Activated naive CD4-positive, alpha-beta T cell treated with anti-CD3 and anti-CD28 coated beads, Interleukin-2, amount 10 ng/mL, durations not matched to agents 7 days and 5 days (primary cell): ENCODE results near the gene TFF2.

Experiments used
- CTCF ChIA-PET: fragments of 350-600 bp; sonication (Branson Sonifier 250); formaldehyde crosslinking; loops from one replicate; lab custom pipeline; 2021; ENCODE audit warnings: antibody characterized with exemption; lab: Charles Lee
- DNase-seq: peaks from one replicate; pipeline ENCODE4 v3.0.0-alpha.2; 2020
- H3K27ac Mint-ChIP-seq: one replicate; pipeline ENCODE4 v1.8.0; 2021; ENCODE audit warnings: mild to moderate bottlenecking, moderate library complexity, mixed read lengths
- H3K27me3 Mint-ChIP-seq: one replicate; pipeline ENCODE4 v1.8.0; 2021; ENCODE audit warnings: mild to moderate bottlenecking, mixed read lengths
- H3K36me3 Mint-ChIP-seq: one replicate; pipeline ENCODE4 v1.8.0; 2021; ENCODE audit warnings: mixed read lengths
- H3K4me1 Mint-ChIP-seq: one replicate; pipeline ENCODE4 v1.8.0; 2021; ENCODE audit warnings: mixed read lengths
- H3K4me3 Mint-ChIP-seq: one replicate; pipeline ENCODE4 v1.8.0; 2021; ENCODE audit warnings: mild to moderate bottlenecking, moderate library complexity, mixed read lengths
- H3K9me3 Mint-ChIP-seq: one replicate; pipeline ENCODE4 v1.8.0; 2021; ENCODE audit warnings: mixed read lengths

Gene TFF2

GRCh38 chr21:42377951-42378340 lies 27.2 kb upstream of the TFF2 start:
- H3K36me3 Mint-ChIP-seq, result peaks cover 10% of the 10 kb centered on the region
- H3K9me3 Mint-ChIP-seq, result peaks cover 15% of the 10 kb centered on the region
- peaks cover 19% of the 10 kb centered on the region for H3K4me1 Mint-ChIP-seq
- H3K4me3 Mint-ChIP-seq, result no peak overlapping the region
- CTCF ChIA-PET, result interaction anchor here (0.9 to 1.4 kb wide), 3 partner anchors 36 to 233 kb away, joined by 3 to 4 read pairs (median 3); no protein-coding TSS in a partner anchor
- H3K27ac Mint-ChIP-seq, result peak overlapping the region; percentile 71
- no peak for DNase-seq
- H3K27me3 Mint-ChIP-seq, result peaks cover 34% of the 10 kb centered on the region

GRCh38 chr21:42377211-42377950 lies 26.6 kb upstream of the TFF2 start:
- peaks cover 7% of the 10 kb centered on the region for H3K36me3 Mint-ChIP-seq
- H3K27ac Mint-ChIP-seq, result no peak overlapping the region
- H3K4me1 Mint-ChIP-seq, result peaks cover 17% of the 10 kb centered on the region
- CTCF ChIA-PET, result interaction anchor here (0.9 to 1.4 kb wide), 3 partner anchors 35 to 232 kb away, joined by 3 to 4 read pairs (median 3); no protein-coding TSS in a partner anchor
- DNase-seq, result no peak
- H3K4me3 Mint-ChIP-seq, result no peak overlapping the region
- H3K9me3 Mint-ChIP-seq, result peaks cover 10% of the 10 kb centered on the region
- H3K27me3 Mint-ChIP-seq, result peaks cover 40% of the 10 kb centered on the region

GRCh38 chr21:42376338-42376982 lies 25.7 kb upstream of the TFF2 start:
- no peak overlapping the region for H3K4me3 Mint-ChIP-seq
- peaks cover 13% of the 10 kb centered on the region for H3K4me1 Mint-ChIP-seq
- peaks cover 1% of the 10 kb centered on the region for H3K36me3 Mint-ChIP-seq
- no peak overlapping the region for H3K27ac Mint-ChIP-seq
- peaks cover 40% of the 10 kb centered on the region for H3K27me3 Mint-ChIP-seq
- no peak for DNase-seq
- CTCF ChIA-PET, result no interaction called here
- H3K9me3 Mint-ChIP-seq, result peaks cover 1% of the 10 kb centered on the region

DNA sequence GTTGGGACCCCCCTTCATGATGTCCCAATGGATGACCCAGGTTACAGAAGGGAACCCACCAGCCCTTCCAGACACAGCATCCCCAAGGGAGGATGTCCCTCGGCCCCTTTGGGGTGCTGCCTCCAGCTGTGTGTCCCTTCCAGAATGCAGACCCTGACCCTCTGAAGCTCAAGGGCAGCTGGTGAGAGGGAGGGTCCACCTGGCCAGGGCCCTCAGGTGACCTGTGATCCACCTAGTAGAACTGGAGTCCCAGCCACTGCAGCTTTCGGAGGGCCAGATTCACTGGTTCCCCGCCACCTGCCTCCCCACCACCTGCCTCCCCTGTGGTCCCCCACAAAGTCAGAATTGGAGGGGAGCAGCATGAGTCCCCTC lies 25.2 kb upstream of the TFF2 start:
- peaks cover 12% of the 10 kb centered on the region for H3K4me1 Mint-ChIP-seq
- H3K36me3 Mint-ChIP-seq, result no peaks in the 10 kb centered on the region

DNA sequence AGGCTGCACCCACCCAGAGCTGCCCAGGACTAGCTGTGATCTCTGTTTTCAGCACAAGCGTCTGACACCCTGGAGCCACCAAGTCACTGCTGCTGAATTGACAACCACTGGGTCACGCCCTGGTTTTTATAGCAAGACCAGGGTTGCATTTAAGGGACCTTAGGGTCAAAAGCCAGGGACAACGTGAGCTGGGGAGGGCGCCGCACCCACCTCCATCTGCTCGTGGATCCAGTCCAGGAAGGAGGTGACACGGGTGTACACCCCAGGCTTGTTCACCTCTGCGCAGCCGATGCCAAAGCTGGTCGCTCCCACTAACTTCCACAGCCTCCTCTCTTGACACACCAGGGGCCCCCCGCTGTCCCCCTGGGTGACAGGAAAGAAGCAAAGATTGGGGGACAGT lies 24.7 kb upstream of the TFF2 start:
- H3K27me3 Mint-ChIP-seq, result peaks cover 43% of the 10 kb centered on the region
- H3K9me3 Mint-ChIP-seq, result no peaks in the 10 kb centered on the region
- no peak for DNase-seq
- peaks cover 12% of the 10 kb centered on the region for H3K4me1 Mint-ChIP-seq
- CTCF ChIA-PET, result interaction anchor here (1.0 kb wide), 1 partner anchor 19 kb away, joined by 3 read pairs; no protein-coding TSS in a partner anchor
- no peaks in the 10 kb centered on the region for H3K36me3 Mint-ChIP-seq
- no peak overlapping the region for H3K27ac Mint-ChIP-seq
- H3K4me3 Mint-ChIP-seq, result no peak overlapping the region

More for the DNA sequence above, 25.2 kb upstream of the TFF2 start:
- no peak for DNase-seq
- Mint-ChIP-seq H3K27me3 (peaks cover 43% of the 10 kb centered on the region), H3K4me3 (no peak overlapping the region), H3K9me3 (no peaks in the 10 kb centered on the region), H3K27ac (no peak overlapping the region)
- CTCF ChIA-PET, result interaction anchor here (1.0 kb wide), 1 partner anchor 19 kb away, joined by 3 read pairs; no protein-coding TSS in a partner anchor

DNA sequence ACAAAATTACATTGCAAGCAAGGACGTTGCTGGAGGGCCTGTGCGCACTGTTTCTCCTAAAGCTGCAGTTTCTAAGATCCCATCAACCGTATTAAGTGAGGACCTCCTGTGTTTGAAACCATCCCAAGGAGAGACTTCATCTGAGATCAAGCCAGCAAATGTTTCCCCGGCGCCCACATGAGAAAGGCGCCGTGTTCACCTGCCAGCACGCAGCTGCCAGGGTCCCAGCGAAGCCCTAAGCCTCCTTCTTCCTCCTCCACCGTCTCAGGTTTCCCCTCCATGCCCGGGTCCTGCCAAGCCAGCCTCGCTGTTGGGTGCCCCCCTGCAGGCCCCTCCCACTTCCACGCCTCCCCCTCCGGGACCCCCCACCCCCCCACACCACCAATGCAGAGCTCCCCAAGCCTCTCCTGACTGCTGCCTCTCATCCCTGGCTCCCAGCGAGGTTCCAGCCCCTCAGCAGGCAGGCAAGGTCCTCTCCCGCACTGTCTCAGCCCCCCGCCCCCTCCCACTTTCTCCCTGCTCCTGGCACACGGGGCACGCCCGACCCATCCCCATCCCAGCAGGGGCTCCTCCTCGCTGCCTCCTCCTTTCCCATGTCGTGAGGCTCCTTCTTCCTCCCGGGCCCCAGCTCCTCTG lies 24.2 kb upstream of the TFF2 start:
- Mint-ChIP-seq H3K4me3 (no peak overlapping the region), H3K27me3 (peaks cover 46% of the 10 kb centered on the region), H3K27ac (no peak overlapping the region), H3K9me3 (no peaks in the 10 kb centered on the region), H3K4me1 (peaks cover 12% of the 10 kb centered on the region), H3K36me3 (no peaks in the 10 kb centered on the region)
- DNase-seq, result no peak
- CTCF ChIA-PET, result interaction anchor here (1.0 to 1.3 kb wide), 3 partner anchors 14 to 116 kb away, joined by 3 read pairs; no protein-coding TSS in a partner anchor

DNA sequence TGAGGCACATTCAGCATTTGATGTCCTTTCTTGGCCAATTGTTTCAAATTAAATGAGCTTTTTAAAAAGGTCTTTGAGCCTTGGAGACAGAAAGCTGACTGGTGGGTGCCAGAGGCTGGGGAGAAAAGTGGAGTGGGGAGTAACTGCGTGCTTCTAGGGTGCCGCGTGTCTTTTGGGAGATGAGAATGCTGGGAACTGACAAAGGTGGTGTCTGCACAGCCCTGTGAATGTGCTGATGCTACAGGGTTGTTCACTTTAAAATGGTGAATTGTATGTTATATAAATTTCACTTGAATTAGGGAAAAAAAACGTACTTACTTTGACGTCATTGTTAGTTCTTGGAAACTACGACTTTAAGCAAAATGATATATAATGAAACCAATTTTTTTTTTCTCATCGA lies 23.7 kb upstream of the TFF2 start:
- CTCF ChIA-PET, result interaction anchor here (1.2 to 1.3 kb wide), 2 partner anchors 13 to 115 kb away, joined by 3 read pairs; no protein-coding TSS in a partner anchor
- no peaks in the 10 kb centered on the region for H3K36me3 Mint-ChIP-seq
- H3K9me3 Mint-ChIP-seq, result no peaks in the 10 kb centered on the region
- H3K27ac Mint-ChIP-seq, result no peak overlapping the region
- H3K4me1 Mint-ChIP-seq, result peaks cover 12% of the 10 kb centered on the region
- no peak overlapping the region for H3K4me3 Mint-ChIP-seq
- DNase-seq, result no peak
- H3K27me3 Mint-ChIP-seq, result peaks cover 47% of the 10 kb centered on the region

DNA sequence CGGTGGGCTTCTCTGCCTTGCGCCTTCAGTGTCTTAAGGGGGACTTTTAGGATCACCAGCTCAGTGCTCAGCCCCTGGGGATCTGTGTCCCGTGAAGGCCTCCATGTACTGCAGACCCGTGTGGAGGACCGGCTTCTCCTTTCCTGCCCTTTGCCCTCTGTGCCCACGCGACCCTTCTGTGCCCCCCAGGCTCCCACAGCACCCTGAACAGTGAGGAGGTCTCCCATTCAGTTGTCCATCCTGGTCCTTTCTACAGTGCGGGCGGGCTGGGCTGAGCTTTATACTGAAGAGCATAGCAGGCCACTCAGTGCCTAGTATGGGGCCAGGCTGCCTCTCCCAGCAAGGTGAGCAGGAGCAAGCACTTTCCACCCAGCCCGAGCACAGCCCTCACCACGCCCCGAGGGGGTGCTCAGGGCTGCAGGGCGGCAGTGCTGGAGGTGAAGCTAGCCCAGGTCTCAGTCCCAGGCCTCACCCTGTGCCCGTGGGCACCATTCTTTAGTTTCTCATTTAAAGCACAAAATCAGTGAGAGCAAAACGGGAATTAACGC lies 23.2 kb upstream of the TFF2 start:
- CTCF ChIA-PET, result interaction anchor here (0.9 to 1.3 kb wide), 3 partner anchors 13 to 115 kb away, joined by 3 read pairs; no protein-coding TSS in a partner anchor
- no peak overlapping the region for H3K4me3 Mint-ChIP-seq
- peaks cover 12% of the 10 kb centered on the region for H3K4me1 Mint-ChIP-seq

GRCh38 chr21:42373196-42373907 lies 22.6 kb upstream of the TFF2 start:
- DNase-seq, result no peak
- Mint-ChIP-seq H3K4me1 (peaks cover 13% of the 10 kb centered on the region), H3K36me3 (no peaks in the 10 kb centered on the region), H3K27me3 (peaks cover 47% of the 10 kb centered on the region), H3K4me3 (no peak overlapping the region), H3K27ac (no peak overlapping the region), H3K9me3 (no peaks in the 10 kb centered on the region)
- CTCF ChIA-PET, result interaction anchor here (0.9 to 1.2 kb wide), 3 partner anchors 8 to 114 kb away, joined by 3 read pairs; no protein-coding TSS in a partner anchor

More for the DNA sequence above, 23.2 kb upstream of the TFF2 start:
- H3K36me3 Mint-ChIP-seq, result no peaks in the 10 kb centered on the region
- no peaks in the 10 kb centered on the region for H3K9me3 Mint-ChIP-seq
- DNase-seq, result no peak
- H3K27ac Mint-ChIP-seq, result no peak overlapping the region
- H3K27me3 Mint-ChIP-seq, result peaks cover 47% of the 10 kb centered on the region

DNA sequence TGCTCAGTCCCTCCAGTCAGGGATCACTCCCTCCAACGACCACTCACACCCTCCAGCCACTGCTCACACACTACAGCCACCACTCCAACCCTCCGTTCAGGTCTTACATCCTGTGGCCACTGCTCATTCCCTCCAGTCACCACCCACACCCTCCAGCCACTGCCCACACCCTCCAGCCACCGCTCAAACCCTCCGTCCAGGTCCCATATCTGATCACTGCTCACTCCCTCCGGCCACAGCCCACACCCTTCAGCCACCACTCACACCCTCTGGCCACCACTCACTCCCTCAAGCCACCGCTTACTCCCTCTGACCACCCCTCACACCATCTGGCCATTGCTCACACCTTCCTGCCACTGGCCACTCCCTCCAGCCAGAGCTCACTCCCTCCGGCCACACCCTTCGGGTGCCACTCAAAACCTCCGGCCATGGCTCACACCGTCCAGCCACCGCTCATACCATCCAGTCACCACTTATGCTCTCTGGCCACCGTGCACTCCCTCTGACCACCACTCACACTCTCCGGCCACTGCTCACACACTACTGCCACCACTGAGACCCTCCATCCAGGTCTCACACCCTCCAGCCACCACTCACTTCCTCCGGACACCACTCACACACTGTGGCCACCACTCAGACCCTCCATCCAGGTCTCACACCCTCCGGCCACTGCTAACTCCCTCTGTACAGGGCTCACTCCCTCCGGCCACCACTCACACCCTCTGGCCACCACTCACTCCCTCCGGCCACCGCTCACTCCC lies 20.3 kb upstream of the TFF2 start:
- Mint-ChIP-seq H3K9me3 (no peaks in the 10 kb centered on the region), H3K27ac (no peak overlapping the region), H3K36me3 (no peaks in the 10 kb centered on the region), H3K4me1 (peaks cover 18% of the 10 kb centered on the region), H3K27me3 (peaks cover 36% of the 10 kb centered on the region), H3K4me3 (no peak overlapping the region)
- DNase-seq, result no peak
- CTCF ChIA-PET, result no interaction called here

DNA sequence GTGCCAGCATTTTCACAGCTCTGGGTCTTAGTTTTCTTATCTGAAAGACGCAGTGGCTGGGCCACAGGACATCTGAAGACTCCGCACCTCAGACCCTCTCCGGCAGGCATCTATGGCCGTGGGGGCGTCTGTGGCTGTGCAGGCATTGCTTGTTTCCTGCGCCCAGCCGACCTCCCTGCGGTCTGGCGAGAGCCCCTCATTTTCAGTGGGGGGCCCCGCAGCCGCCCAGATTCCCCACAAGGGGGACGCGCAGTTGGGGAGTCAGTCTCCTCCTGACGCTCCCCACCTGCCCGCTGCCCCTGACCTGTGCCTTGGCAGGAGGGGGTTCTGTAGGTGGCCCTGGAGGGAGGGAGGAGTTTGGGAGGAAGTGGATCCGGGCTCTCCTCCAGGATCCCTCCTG lies 19.0 kb upstream of the TFF2 start:
- peaks cover 17% of the 10 kb centered on the region for H3K4me1 Mint-ChIP-seq
- no peaks in the 10 kb centered on the region for H3K36me3 Mint-ChIP-seq
- CTCF ChIA-PET, result no interaction called here
- no peaks in the 10 kb centered on the region for H3K9me3 Mint-ChIP-seq
- no peak for DNase-seq
- H3K27ac Mint-ChIP-seq, result no peak overlapping the region
- H3K27me3 Mint-ChIP-seq, result peaks cover 37% of the 10 kb centered on the region
- H3K4me3 Mint-ChIP-seq, result no peak overlapping the region

GRCh38 chr21:42367367-42368165 lies 16.8 kb upstream of the TFF2 start:
- H3K4me3 Mint-ChIP-seq, result no peak overlapping the region
- H3K9me3 Mint-ChIP-seq, result no peaks in the 10 kb centered on the region
- no peaks in the 10 kb centered on the region for H3K36me3 Mint-ChIP-seq
- DNase-seq, result no peak
- CTCF ChIA-PET, result interaction anchor here (1.0 to 2.3 kb wide), 2 partner anchors 13 to 31 kb away, joined by 3 to 7 read pairs; no protein-coding TSS in a partner anchor
- H3K27ac Mint-ChIP-seq, result no peak overlapping the region
- H3K27me3 Mint-ChIP-seq, result peaks cover 39% of the 10 kb centered on the region
- peaks cover 8% of the 10 kb centered on the region for H3K4me1 Mint-ChIP-seq
